Stimulated activated CD8-positive, alpha-beta memory T cell treated with anti-CD3 and anti-CD28 coated beads, Interleukin-15, amount 100 ng/mL, for 24 hours (primary cell): ENCODE measurements around the gene COL23A1.
"Not testable (repeated sequence)": the region's sequence is repeated elsewhere in the genome, so short reads cannot be mapped to it uniquely, and the experiment has no call there.

Experiments
- DNase-seq: peaks from one replicate; pipeline ENCODE4 v3.0.0-alpha.2; 2020; ENCODE audit warnings: low read depth

The COL23A1 gene

DNA sequence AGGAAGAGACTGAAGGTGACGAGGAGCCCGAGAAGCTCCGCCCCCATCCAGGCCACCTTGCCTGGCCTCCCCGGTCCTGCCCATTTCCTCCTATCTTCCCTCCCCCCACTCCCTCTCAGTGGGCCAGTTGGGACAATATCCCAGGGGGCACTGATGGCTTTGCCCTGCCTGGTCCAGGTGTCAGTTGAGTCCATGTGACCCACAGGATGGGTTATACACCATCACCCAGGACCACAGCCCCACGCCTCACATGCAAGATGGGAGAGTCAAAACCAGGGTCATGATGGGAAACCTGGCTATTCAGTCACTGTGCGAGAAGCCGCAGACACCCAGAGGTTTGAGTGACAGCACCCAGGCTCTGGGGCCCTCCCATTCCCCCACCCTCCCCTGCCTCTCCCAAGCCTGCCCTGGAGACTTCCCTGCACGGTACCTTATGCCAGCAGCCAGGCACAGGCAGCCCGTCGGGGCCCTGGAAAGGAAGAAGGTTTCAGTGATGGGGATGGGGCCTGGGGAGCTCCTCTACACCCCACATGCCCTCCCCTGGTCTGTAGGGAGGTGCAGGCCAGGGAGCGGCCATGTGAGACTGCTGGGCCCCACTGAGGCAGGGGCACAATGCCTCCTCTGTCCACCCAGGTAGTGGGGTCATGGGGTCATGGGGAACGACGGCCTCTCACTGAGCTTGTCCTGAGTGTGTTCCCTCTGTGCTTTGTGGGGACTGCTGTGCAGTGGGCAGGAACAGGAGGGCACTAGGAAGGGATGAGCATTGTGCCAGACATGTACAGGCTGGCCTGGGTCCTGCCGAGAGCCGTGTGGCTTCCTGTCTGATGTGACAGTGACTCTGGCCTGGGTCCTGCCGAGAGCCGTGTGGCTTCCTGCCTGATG lies 351.2 kb downstream of the COL23A1 start:
- no peak for DNase-seq

DNA sequence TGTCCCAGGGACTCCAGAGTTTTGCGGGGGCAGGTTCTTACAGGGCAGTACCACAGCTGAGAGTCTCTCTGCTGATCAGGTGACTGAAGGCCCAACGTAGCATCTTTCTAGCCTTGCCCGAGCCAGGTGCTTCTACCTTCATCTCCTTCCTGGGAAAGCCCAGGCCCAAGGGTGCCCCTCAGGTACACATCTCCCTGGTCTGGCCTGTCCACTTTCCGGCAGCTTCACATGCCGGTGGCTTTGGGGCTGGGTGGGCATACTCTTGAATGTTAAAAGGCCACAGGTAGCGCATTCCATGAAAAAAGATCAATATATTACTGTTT lies 351.9 kb downstream of the COL23A1 start:
- DNase-seq, result no peak

DNA sequence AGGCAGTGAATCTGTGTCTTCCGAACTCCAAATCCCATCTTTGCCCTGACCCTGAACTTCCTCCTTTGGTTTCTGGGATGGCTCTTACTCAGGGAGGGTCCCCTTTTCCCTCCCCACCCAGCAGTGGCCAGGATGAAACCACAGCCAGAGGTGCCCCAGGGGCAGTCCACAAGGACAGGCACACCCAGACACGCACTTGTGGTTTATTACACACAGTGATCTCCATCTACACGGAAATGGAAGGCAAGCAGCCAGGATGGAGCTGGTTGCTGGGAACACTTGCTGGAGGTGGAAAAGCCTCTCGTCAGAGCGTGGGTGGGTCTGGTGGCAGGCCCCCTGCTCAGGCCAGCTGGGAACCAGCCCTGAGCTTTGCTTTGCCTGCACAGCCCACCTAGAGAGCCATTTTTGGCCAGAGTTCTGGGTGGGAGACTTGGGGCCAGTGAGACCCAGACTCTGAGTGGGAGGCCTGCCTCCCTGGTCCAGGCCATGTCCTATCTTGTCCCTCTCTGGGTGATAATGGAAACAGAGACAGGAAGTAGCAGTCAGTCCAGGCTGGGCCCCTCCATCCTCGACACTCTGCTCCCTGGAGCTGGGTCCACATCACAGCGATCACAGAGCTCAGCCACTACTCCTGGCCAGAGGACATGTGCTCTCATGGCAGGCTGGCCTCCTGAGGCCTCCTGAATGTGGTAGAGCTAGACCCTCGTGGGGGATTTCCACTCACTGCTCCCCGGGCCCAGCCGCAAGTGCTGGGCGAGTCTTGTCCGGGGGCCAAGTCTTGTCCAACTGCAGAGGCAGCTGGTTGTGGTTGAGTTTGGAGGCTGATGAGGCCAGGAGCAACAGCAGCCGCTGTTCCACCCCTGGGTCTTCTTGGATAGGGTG lies 352.5 kb downstream of the COL23A1 start:
- DNase-seq, result no peak

DNA sequence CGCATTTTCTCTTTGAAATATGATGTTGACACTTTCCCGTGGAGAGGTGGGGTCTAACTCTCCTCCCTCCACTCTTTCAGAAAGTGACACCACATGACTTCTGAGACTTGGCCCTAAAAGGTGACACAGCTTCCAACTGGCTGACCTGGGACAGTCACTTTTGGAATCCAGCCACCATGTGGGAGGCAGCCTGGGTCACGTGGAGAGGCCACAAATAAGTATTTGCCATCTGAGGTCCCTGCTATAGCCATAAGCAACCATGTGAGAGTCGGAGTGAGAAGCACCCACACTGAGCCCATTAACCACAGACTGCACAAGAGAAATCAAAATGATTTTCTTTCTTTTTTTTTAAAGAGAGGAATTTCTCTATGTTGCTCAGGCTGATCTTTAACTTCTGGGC lies 353.5 kb downstream of the COL23A1 start:
- no peak for DNase-seq

DNA sequence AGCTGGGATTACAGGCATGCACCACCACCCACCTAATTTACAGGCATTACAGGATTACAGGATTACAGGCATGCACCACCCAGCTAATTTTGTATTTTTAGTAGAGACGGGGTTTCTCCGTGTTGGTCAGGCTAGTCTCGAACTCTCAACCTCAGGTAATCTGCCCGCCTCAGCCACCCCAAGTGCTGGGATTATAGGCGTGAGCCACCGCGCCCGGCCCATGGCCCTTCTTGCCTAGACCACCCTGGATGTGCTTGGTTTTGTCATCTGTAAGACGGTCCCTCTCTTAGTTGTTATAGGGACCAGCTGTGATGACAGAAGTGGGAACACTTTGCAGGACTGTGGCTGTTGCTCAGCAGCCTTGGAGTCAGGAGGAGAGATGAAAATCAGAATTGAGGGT lies 354.1 kb downstream of the COL23A1 start:
- no peak for DNase-seq

DNA sequence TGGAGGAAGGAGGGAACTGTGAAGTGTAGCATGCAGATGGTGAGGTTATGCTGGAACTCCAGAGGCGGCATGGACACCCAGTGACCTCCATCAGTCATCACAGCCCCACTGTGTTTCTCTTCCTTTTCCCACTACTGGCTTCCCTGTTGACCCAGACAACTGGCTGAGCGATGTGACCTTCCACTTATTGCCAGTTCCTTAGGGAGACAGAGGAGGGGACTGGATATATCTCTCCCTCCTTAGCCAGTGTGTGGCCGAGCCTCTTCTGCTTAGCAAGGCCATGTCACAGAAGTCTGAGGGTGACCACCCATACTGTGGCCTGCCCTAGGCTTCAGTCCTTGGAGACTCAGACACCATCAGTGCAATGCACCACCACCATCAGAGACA lies 354.6 kb downstream of the COL23A1 start:
- DNase-seq, result no peak

DNA sequence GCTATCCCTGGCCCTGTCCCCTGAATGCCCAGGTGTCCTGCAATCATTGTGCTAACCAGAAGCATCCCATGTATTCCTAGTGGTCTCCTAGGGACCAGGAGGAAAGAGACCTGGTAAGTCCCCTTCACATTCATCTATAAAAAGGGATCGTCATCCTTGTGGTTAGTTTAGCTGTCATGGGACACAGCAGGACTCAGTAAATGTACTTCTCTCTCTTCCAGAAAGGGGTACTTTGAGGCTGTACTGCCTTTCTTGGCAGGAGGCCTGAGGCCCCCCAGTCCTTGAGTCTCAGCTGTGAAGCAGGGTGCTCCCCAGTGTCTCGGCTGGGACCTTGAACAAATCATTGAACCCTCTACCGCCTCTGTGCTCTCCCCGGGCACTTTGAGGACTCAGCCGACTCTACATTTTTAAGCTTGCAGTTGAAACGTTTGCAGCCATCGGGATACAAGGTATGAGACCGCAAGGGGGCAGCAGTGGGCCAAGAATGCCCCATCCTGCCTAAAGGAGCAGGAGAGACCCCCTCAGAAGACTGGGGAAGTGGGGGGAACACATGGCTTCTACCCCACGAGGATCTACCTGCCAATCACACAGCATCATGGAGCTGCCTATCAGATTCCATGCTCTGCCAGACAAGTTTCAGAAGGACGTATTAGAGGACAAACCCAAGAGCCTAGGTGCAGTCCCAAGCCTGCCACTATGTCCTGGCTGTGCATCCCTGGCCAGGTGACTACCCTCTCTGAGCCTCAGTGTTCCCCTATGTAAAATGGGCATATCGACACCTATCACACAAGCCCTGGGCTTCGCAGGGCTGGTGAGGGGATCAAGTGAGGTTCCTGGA lies 355.2 kb downstream of the COL23A1 start:
- DNase-seq, result peak; percentile 56

DNA sequence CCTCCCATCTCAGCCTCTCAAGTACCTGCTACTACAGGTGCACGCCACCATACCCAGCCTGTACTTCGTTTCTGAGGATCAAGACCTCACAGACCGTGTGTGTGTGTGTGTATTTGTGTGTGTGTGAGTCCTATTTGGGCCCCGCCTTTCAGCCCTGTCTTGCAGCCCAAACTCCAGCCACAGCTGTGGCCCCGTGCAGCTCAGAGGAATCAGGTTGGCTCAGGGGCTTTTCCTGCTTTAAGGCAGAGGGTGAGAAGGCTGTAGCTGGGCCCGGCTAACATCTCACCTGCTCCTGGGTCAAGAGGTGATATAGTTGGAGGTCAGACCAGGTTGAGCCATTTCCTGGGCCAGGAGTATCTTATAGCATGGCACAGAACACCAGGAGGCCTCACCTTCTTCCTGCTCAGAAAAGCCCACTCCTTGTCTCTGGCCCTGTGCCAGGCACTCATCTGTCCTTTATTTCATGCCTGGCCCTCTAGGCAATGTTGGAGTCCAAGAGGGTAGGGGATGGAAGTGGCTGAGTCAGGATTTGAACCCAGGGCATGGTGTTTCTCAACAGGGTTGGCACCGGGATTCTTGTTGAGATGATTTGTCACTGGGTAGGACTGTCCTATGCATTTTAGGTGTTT lies 356.0 kb downstream of the COL23A1 start:
- no peak for DNase-seq

DNA sequence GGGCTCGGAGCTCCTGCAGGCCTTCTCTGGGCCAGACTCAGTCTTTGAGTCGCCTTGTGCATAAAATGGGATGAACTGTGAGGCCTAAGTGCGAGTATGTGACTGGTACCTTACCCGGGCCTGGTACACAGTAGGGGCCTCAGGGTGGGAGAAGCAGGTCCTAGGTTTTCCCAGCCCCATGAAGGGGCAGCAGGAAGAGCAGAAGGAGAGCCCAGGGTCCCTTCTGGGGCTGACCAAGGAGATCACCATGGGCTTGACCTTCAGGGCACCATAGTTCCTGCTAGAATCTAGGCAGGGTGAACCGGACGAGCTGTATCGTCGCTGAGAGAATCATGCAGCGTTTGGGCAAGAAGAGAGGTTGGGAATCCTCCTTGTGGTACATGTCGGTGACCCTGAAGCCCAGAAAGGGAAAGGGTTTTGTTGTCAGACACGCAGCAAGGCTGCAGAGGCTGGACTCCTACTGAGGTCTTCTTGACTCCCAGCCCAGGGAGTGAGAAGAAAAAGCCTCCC lies 357.2 kb downstream of the COL23A1 start:
- no peak for DNase-seq

DNA sequence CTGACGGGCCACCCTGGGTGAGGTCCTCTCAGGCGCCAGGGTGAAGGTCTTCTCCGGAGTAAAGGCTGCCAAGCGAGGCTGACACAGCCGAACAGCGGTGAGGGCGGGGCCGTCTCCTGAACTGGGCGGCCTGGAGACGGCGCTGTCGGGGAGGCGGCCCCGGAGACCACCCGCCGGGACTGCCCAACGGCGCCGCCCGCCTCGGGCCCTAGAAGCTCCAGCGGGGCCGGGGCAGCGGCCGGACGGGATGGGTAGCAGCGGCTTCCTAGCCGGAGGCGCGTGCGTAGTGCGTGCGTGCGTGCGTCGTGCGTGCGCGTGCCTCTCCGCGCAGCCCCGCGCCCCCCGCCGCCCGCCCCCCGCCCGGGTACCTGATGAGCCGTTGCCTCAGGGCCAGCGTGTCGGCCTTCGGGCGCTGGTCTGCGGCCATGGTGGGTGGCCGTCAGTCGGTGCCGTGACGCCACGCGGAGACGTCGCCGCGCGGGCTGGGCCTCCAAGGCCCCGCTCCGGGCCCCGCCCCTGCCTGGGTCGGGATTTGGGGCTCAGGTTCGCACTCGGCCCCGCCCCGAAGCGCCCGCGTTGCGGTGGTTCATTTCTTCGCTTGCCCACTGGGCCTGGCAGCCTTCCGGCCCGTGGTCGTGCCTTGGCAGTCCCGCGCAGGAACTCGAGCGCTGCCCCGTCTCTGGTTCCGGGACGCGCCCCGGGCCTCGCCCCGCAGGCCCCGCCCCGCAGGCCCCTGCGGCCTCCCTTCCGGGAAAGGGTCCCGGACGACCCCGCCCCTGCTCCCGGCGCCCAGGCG lies 357.9 kb downstream of the COL23A1 start, which contains the start of gene PHYKPL:
Gene PHYKPL, minus strand, starts transcription at position 679 of the 796 bp plus-strand sequence. Its CDS starts 252 bp downstream, at position 427.
- DNase-seq, result peak; percentile 48

DNA sequence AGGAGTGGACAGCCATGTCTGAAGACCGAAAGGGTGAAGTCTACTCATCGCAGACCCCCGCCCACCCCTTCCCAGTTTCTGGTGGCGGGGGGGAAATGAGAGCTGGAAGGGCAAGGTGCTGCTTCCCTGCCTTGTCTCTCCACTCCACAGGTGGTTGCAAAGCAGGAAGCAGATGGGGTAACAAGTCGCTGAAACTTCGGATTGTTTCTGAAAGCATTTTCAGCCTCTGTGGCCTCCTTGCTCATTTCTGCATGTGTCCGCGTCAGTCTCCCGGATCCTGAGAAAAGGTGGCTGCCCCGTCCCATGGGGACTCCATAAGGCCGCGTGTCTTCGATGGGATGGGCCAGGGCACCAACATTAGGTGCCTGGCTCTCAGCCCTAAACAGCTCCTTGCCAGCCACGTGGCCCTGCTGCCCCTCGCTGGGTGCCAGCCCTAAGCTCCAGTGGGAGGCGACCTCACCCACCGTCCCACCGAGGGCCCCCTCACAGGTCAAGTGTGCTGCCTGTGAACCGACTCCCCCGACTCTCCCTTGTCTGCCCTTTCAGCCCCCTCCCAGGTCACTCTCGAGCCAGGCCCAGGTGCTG lies 358.6 kb downstream of the COL23A1 start:
- DNase-seq, result no peak

DNA sequence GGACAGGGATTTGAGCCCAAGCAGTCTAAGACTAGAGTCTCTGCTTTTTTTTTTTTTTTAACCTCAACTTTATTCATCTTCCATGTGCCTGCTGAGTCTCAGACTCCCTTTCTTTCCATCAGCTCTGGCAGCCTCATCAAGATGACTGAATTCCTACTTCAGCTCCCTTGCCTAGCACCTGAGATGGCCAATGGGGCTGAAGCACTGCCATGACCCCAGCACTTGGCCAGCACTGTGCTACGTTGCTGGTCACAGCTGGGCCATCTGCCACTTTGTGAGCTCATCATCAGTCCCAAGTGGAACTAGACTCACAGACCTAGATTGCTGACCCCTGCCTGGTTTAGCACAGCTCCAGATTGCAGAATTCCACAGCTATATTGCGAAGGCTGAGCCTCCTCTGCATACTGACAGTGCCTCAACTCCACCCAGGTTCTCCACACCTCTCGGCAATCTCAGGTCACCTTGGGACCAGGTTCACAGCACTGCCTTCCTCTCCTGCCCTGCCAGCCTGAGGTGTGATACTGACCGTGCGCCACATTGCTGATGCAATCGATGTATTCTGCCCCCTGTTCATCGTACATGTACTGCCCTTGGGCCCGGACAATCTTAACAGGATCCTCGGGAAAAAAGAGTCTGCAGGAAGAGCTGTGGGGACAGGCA lies 359.2 kb downstream of the COL23A1 start:
- DNase-seq, result no peak

DNA sequence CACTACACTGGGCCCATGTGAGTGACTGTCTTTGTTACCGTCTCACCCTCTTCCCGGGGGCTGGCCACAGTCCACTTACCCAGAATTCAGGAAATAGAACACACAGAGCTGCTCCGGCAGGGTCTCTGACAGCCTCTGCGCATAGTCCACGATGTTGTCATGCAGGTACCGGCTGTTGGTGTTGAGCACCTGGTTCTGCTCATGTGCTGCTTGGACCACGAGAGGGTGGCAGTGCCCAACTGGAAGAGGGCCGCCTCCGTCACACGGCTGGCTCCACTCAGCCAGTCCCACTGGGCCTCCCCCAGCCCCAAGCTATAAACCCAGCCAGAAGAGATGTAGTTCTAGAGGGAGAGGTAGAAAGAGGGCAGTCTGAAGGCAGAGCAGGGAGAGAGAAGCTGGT lies 360.3 kb downstream of the COL23A1 start:
- no peak for DNase-seq

DNA sequence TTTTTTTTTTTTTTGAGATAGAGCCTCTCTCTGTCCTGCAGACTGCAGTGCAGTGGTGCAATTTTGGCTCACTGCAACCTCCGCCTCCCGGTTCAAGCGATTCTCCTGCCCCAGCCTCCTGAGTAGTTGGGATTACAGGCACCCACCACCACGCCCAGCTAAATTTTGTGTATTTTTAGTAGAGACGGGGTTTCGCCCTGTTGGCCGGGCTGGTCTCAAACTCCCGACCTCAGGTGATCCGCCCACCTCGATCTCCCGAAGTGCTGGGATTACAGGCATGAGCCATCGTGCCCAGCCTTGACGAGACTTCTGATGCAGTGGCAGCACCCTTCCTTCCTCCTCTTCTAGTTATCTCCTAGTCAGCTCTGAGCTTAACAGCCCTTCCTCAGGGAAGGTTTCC lies 361.1 kb downstream of the COL23A1 start:
- DNase-seq, result not testable (repeated sequence)

DNA sequence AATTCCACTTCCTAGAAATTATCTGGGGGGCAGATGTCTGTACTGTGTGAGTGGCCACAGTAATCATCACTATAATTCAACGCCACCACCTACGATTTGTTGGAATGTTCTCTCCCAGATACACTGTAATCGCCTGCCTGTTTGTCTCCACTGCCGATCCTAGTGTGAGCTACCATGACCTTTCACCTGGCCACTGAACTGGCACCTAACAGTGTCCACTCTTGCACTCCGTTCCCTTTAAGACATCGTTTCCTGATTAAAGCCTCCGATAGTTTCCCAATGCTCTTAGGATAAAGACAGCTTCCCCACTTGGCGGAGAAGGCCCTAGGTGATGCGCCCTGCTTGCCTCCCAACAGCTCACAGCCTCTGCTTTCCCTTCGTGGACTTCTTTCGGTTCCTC lies 361.6 kb downstream of the COL23A1 start:
- no peak for DNase-seq

DNA sequence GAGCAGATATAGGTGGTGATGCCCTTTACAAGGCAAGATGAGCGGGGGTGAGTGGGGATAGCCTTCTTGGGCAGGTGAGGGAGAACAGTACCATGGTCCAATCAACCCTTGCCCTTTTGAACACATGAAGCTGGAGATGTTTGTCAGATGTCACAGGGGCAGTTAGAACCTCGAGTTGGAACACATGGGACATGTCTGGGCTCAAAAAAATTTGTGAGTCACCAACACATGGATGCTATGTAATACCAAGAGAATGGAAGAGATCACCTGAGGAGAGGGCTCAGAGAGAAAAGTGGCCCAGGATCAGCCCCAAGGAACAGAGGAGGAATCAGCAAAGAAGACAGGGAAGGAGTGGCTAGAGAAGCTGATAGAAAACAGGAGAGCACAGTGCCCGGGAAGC lies 362.3 kb downstream of the COL23A1 start:
- DNase-seq, result no peak

DNA sequence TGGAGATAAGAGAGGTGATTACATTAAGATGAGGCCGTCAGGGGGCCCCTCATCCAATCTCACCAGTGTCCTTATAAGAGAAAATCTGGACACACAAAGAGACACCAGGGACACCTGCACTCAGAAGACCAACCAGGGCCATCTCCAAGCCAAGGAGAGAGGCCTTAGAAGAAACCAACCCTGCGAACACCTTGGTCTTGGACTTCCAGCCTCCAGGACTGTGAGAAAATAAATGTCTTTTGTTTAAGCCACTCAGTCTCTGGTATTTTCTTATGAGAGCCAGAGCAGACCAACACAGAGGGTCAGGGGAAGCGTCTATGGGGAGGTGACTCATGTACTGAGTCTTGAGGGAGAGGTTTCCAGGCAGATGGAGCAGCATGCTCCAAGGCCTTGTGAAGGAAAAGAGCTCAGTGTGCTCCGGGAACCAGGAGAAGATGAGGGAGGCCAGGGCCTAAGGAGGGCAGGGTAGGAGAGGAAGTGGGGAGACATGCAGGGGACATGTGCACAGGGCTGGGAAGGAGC lies 363.0 kb downstream of the COL23A1 start:
- no peak for DNase-seq

DNA sequence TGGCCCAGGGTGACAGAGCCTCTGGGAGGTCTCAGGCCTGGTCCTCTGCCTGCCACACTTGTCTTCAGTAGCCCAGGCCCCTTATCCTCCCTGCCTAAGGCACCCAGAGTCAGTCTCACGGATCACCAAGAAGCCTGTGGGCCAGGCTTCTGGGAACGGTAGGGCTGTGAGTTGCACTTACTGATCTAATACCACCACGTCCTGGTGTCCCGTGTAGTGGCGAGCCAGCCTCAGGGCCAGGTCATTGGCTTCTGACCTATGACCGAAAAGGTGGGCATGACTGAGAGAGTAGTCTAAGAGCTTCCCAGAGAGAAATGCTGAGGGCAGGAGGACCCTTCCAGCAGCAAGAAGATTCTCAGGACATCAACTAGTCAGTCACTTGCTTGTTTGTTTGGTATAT lies 365.0 kb downstream of the COL23A1 start:
- no peak for DNase-seq

DNA sequence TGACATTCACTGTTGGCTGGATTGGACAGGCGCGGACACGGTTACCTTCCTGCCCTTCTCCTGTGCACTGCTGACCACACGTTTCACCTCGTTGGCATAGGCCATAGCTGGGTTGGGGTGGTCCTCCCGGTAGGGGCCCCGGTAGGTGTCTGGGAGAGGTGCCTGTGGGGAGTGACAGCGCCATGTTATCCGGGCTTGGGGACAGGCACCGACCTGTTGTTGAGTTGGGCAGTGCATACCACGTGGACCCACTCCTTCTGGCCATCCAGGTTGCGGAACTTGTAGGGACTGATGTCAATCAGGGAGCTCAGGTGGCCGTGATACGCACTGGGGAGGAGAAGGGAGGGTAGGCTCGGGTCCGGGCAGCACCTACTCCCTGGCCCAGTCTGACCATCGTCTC lies 365.8 kb downstream of the COL23A1 start:
- no peak for DNase-seq
